Left lobe of liver (tissue), 2 donors: ENCODE results near the gene PRR22. TPM values are rescaled to one million over a fixed set of nuclear protein-coding genes. Genes with fewer than 3 reads are reported as not detected.

Experiments used
- ATAC-seq: fragments of 200-7000 bp; cut with Tn5 transposase; one replicate; pipeline ENCODE4 v1.9.1; 2020; ENCODE audit warnings: mild to moderate bottlenecking, moderate library complexity
- DNase-seq: peaks from one replicate; pipeline ENCODE4 v3.0.0-alpha.2; 2020; ENCODE audit warnings: low spot score
- total RNA-seq: library from RNA; stranded (reverse); gene quantifications from one replicate; pipeline ENCODE4 v1.2.1, GENCODE V29; 2021
- donor health status: DM: no; HTN: no; CAD: no; lungs with moderate emphysema.
- donor health status: DM: no; HTN: yes; CAD: no.

The PRR22 gene
- total RNA-seq, 1 donor from 2014 or later, result 3.0 TPM

DNA sequence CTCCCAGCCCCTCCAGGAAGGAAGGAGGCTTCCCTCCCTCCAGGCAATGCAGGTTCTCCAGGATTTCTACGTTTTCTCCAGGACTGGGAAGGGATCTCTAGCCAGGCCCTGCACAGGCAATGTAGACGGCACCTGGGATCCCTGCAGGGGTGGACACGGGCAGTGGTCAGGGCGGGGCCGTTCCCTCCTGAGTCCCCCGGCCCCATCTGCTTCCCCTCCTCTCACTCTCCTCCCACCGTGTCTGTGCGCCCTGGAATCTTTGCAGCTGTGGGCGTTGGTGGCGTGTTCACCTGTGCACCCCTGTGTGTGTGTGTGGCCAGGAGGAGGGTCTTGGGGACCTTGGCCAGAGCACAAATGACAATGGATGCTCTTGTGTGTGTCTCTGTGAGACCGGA is 30.3 kb upstream of the PRR22 start:
- ATAC-seq, result no peak
- DNase-seq, result no peak

DNA sequence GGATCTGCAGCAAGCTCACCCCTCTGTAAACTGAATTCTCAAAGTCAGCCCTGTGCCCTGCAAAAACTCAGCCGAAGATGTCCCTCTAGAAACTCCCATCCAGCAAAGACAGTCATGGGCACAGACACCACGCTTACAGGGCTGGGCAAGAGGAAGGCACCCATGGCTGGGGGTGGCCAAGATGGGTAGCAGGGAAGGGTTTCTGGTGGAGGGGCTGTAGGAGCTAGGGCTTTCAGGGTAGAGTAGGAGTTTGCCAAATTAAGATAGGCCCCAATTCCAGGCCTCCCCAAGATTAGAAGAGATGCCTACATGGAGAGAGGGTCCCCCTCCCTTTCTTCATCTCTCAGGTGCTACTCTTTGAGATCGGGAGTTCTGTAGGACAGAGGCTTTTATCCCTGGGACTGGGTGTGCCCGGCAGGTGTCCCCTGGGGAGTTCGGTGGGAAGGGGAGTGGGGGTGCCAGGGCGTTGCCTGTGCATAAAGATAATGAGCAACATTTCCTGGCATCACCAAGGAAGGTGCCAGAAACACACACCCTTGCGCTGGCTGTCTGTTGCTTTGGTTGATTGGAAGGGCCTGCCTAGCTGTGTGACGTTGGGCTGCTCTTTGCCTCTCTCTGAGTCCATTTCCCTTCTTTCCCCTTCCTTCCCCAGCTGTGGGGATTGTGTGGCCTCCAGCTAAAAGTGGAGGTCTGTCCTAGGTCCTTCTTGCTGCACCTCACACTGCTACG is 29.7 kb upstream of the PRR22 start:
- DNase-seq (no peak), ATAC-seq (no peak)

GRCh38 chr19:5811117-5811516 is 26.6 kb upstream of the PRR22 start:
- ATAC-seq (no peak), DNase-seq (no peak)

DNA sequence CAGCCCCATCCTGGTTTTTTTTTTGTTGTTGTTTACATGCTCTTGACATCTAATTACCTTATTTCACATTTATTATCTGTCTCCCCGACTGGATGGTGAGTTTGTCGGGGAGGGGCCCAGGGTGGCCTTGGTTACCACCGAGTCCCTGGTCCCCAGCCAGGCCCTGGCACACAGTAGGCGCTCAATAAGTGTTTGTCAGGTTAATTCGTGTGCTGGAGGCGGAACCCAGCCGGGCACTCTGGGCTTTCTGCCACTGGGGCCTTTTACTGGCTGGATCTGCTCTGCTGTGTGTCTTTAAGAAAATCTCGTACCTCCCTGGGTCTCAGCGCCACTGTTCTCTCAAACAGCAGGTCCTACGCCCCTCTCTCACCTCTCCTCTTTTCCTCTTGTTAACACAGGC is 24.9 kb upstream of the PRR22 start:
- DNase-seq, result no peak
- ATAC-seq, result no peak

GRCh38 chr19:5809053-5809452 is 24.5 kb upstream of the PRR22 start:
- peak; percentile 53 for ATAC-seq
- DNase-seq, result peak; percentile 79

GRCh38 chr19:5808120-5808816 is 23.7 kb upstream of the PRR22 start:
- no peak for DNase-seq
- ATAC-seq, result no peak

GRCh38 chr19:5806905-5807304 is 22.4 kb upstream of the PRR22 start:
- DNase-seq (no peak), ATAC-seq (no peak)

GRCh38 chr19:5806133-5806489 is 21.6 kb upstream of the PRR22 start:
- no peak for DNase-seq
- no peak for ATAC-seq

- ATAC-seq (peak; percentile 59), DNase-seq (peak; percentile 77)
These were observed 21.1 kb upstream of the PRR22 start for GRCh38 chr19:5805462-5806132.

DNA sequence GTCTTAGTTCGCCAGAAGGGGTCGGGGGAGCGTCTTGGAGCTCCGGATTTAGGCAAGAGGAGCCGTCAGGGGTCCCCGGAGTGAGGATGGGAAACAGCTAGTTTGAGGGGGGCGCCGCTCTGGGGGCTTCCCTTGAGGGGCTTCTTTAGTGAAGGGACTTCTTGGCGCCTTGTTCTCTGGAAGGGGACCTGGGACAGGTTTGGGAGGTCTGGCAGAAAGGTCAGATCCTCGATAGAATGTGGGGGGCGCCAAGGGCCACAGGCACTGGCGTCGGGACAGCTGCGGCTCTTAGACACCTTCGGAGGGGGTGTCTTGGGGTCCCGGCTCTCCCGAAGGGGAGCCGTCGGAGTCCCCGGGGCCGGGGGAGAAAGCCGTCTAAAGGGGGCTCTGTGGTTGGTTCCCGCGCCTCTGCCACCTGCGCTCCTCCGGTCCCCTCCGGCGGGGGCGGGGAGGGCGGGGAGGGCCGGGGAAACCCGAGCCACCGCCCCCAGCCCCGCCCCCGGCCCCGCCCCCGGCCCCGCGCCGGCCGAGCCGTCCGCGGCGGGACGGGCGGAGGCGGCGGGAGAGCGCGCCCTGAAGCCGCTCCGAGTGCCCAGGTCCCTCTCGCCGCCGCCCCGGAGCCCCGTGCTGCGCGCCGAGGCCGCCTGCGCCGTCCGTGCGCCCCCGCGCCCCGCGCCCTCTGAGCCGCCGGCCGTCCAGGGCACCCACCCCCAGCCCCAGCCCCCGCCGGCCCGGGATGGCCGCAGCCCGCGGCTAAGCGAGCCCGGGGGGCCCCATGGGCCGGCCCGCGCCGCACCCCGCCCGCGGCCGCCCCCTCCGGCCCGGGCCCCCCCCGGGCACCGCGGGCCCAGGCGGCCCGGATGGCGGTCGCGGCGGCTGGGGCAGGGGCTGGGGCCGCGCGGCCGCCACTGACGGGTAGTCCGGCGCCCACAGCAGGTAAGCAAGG is 20.2 kb upstream of the PRR22 start, which contains the start of gene NRTN:
TSS of gene NRTN (plus strand) at position 552 of the 946 bp plus-strand sequence. CDS start 19,099 bp downstream, outside the sequence.
- peak; percentile 73 for DNase-seq
- ATAC-seq, result peak; percentile 51

- ATAC-seq, result peak; percentile 79
- peak; percentile 94 for DNase-seq
These were observed 19.4 kb upstream of the PRR22 start for GRCh38 chr19:5803752-5804515.

- DNase-seq, result no peak
- ATAC-seq, result no peak
These were observed 18.9 kb upstream of the PRR22 start for GRCh38 chr19:5803441-5803751.

DNA sequence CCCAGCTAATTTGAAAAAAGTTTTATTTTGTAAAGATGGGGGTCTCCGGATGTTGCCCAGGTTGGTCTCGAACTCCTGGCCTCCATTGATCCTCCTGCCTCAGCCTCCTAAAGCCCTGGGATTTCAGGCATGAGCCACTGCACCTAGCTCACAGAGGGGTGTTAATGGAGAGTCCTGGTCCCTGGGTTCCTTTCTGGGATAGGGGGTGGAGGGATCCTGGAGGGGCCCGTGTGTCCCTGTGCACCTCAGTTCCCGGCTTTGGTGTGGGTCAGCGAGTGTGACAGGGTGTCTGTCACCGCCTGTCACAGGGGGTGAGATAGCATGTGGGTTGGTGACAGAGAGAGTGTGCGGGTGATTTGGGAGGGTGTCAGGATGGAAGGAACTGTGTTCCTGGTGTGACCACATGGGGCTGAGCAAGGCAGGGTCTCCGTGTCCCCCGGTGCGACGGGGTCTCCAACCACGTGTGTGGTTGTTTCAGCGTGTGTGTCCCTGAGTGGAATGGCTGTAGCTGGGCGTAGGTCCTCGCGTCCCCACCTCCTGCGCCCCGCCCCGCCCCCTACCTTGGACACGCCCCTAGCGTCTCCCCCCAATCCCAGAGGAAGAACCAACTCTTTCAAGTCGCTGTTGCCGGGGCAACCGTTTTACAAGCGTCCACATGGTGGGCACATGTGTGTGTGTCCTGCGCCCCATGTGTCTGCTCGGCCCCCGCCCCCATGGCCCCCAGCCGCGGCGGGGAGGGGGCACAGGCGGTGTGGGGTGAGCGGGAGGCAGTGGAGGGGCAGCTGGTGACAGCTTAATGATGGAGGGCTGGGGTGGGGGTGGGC is 17.5 kb upstream of the PRR22 start:
- ATAC-seq (no peak), DNase-seq (no peak)

DNA sequence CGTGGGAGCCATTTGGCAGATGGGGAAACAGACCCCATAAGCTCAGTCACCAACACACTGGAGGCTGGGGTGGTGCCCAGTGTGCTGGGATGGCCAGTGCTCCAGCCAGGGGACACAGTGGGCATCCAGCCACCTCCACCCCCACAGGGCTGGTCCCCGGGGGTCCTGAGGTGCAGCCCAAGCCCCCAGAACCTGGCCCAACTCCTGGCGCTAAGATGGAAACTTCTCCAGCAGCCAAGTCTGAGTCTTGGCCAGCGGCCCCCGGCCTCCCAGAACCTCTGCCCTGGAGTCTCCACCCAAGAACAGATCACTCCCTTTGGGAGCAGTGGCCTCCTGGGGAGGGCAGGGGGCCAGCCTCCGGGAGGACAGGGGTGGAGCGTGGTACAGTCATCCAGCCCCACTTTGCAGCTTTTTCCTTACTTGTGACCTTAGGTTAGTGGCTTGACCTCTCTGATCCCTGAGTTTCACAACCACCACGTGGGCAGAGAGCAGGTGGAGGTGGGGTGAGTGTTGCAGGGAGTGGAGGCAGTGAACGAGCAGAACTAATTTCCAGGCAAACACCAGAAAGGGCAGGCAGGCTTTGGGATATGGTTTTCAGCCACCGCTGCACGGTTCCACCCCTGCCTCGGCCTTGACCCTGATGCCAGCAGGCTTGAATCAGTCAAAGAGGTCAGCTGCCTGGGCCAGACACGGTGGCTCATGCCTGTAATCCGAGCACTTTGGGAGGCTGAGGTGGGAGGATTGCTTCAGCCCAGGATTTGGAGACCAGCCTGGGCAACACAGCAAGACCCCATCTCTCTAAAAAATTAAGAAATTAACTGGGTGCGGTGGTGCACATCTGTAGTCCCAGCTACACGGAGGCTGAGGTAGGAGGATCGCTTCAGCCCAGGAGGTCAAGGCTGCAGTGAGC is 16.1 kb upstream of the PRR22 start:
- ATAC-seq (peak; percentile 61), DNase-seq (peak; percentile 93)

DNA sequence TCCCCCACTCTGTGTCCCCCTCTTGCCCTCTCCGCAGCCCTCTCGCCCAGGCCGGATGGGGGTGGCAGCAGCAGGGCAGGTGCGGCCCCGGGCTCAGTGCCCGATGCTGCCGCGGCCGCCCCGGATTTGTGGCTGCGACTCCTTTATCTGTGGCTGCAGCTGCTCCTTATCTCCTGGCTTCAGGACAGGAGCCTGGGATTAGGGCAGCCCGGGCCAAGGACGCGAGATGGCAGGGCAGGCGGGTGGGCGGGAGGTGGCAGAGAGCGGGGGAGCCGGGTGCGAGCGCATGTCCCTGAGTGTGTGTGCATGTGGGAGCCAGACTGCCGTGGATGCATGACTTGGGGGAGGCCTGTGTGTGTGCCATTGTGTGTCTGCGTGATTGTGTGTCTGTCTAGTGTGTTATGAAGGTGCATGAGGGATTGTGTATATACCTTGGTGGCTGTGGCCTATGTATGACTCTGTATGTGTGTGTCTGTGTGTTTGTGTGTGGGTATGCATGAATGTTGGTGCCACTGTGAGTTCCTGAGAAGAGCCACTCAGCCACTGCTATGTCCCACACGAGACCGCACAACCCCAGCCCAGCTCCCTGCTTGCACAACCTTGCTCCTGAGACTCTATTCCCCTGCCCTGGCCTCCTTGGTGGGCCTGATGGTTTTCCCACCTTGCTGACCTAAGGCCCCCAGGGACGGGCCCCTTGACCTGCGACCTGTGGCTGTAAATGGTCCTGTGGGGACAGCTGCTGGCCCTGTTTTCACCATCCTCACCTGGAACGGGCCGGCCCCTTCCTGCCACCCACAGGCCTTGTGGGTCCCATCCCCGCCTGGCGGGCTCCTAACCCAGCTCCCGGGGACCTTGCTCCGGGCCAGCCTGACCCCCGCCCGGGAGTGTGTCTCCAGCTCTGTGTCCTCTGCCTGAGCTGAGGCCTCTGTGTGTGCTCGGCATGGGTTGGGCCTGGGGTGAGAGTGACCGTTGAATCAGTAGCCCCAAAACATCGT is 15.0 kb upstream of the PRR22 start:
- ATAC-seq (peak; percentile 34), DNase-seq (peak; percentile 80)

DNA sequence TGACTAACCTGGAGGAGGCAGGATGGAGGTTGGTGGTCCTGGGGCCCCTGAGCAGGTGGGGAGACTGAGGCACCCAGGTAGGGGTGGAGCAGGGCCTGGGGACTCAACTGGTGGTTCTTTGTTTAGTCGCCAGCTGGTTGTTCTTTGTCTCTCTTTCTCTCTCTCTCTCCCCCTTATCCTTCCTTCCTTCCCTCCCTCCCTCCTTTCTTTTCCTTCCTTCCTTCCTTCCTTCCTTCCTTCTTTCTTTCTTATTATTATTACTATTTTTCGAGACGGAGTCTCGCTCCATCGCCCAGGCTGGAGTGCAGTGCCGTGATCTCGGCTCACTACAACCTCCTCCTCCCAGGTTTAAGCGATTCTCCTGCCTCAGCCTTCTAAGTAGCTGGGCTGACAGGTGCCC is 13.7 kb upstream of the PRR22 start:
- DNase-seq (no peak), ATAC-seq (no peak)

DNA sequence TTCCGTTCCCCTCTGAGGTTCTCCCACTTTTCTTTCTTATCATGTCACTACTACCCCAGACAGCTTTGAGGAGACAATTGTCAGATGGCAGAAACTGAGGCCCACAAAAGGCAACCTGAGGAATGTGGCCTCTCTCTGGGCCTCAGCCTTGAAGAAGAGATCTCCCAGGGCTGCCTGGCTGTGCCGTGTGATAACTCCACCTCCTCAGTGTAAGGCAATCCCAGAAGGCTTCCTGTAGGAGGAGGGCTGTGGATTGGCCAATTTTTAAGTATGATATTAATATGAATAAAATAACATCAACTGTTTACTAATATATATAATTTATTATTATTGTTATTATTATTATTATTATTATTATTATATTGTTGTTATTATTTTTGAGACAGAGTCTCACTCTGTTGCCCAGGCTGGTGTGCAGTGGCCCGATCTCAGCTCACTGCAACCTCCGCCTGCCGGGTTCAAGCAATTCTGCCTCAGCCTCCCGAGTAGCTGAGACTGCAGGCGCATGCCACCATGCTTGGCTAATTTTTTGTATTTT is 10.9 kb upstream of the PRR22 start:
- DNase-seq (no peak), ATAC-seq (no peak)
